HEK293 (cell line): Measurements from ENCODE around the gene ERGIC1.
A peak's percentile ranks its signal among the peaks of the same experiment; 100 is the strongest.

Experiments used
- CTCF ChIA-PET: fragments of 350-600 bp; formaldehyde crosslinking; extraction: SDS; loops from one replicate; lab custom pipeline; 2021; ENCODE audit warnings: antibody characterized with exemption; lab: Yijun Ruan, JAX
- POLR2A ChIA-PET: fragments of 300-600 bp; formaldehyde crosslinking; extraction: SDS; loops from one replicate; lab custom pipeline; 2020; ENCODE audit warnings: antibody characterized with exemption, inconsistent platforms; lab: Yijun Ruan, JAX
- H3K27ac ChIP-seq: fragments of 200-500 bp; sonication (Bioruptor generic); 2 replicates; pipeline ENCODE4 v1.5.1; 2014; ENCODE audit warnings: low read depth, low read length, control low read depth, inconsistent platforms; ENCODE audit errors: extremely low read depth
- H3K36me3 ChIP-seq, 2 experiments: fragments of 200-500 bp in 1 of 2; sonication (Bioruptor generic) in 1 of 2; 1 replicate in 1 of 2; 2 replicates in 1 of 2; pipeline ENCODE4 v1.5.1; 2014 to 2017; ENCODE audit warnings: inconsistent platforms in 2 of 2, low read length in 2 of 2; ENCODE audit not compliant: control insufficient read depth in 2 of 2, insufficient read depth in 1 of 2
- H3K4me1 ChIP-seq: fragments of 200-500 bp; sonication (Bioruptor generic); 2 replicates; pipeline ENCODE4 v1.5.1; 2014; ENCODE audit warnings: mild to moderate bottlenecking, low read length, inconsistent platforms; ENCODE audit not compliant: control insufficient read depth, insufficient read depth
- H3K4me3 ChIP-seq: 2 replicates; pipeline ENCODE4 v1.5.1; 2011; ENCODE audit warnings: low read depth, mild to moderate bottlenecking, control low read depth, low read length, moderate library complexity
- H3K9me3 ChIP-seq: fragments of 200-500 bp; sonication (Bioruptor generic); 2 replicates; pipeline ENCODE4 v1.5.1; 2014; ENCODE audit warnings: low read depth, low read length, inconsistent platforms; ENCODE audit not compliant: control insufficient read depth, insufficient read depth
- EGR2 ChIP-seq: fragments of 450-650 bp; formaldehyde crosslinking; IDR thresholded peaks from 2 replicates; pipeline ENCODE4 v1.5.1; 2016; ENCODE audit warnings: low read depth, missing biosample characterization, missing genetic modification characterization
- HOXD13 ChIP-seq: sonication (generic); formaldehyde crosslinking; IDR thresholded peaks from 2 replicates; pipeline ENCODE4 v1.8.0; 2022; ENCODE audit warnings: missing genetic modification reagents, borderline replicate concordance
- SALL2 ChIP-seq: fragments of 450-650 bp; formaldehyde crosslinking; IDR thresholded peaks from 2 replicates; pipeline ENCODE4 v1.5.0; 2017; ENCODE audit warnings: missing biosample characterization, mild to moderate bottlenecking, missing genetic modification characterization, borderline replicate concordance
- SP7 ChIP-seq: fragments of 450-650 bp; formaldehyde crosslinking; IDR thresholded peaks from 2 replicates; pipeline ENCODE4 v1.5.1; 2016; ENCODE audit warnings: missing biosample characterization, missing genetic modification characterization
- ZBTB48 ChIP-seq: fragments of 450-650 bp; formaldehyde crosslinking; IDR thresholded peaks from 2 replicates; pipeline ENCODE4 v1.5.1; 2016; ENCODE audit warnings: missing biosample characterization, missing genetic modification characterization
- ZBTB49 ChIP-seq: fragments of 450-650 bp; formaldehyde crosslinking; IDR thresholded peaks from 2 replicates; pipeline ENCODE4 v1.5.1; 2016; ENCODE audit warnings: missing biosample characterization, missing genetic modification characterization, low read depth
- ZFP37 ChIP-seq: fragments of 450-650 bp; formaldehyde crosslinking; IDR thresholded peaks from 2 replicates; pipeline ENCODE4 v1.5.1; 2016; ENCODE audit warnings: missing biosample characterization, missing genetic modification characterization
- ZNF10 ChIP-seq: fragments of 450-650 bp; formaldehyde crosslinking; IDR thresholded peaks from 2 replicates; pipeline ENCODE4 v1.5.1; 2017; ENCODE audit warnings: missing biosample characterization, missing genetic modification characterization
- ZNF121 ChIP-seq: fragments of 450-650 bp; formaldehyde crosslinking; IDR thresholded peaks from 2 replicates; pipeline ENCODE4 v1.5.1; 2016; ENCODE audit warnings: missing biosample characterization, missing genetic modification characterization
- ZNF169 ChIP-seq: fragments of 450-650 bp; formaldehyde crosslinking; IDR thresholded peaks from 2 replicates; pipeline ENCODE4 v1.5.1; 2016; ENCODE audit warnings: missing biosample characterization, missing genetic modification characterization
- ZNF292 ChIP-seq: fragments of 450-650 bp; formaldehyde crosslinking; IDR thresholded peaks from 2 replicates; pipeline ENCODE4 v1.5.1; 2016; ENCODE audit warnings: low read depth, missing biosample characterization, missing genetic modification characterization, borderline replicate concordance
- ZNF350 ChIP-seq: fragments of 450-650 bp; formaldehyde crosslinking; IDR thresholded peaks from 2 replicates; pipeline ENCODE4 v1.5.0; 2017; ENCODE audit warnings: missing biosample characterization, mild to moderate bottlenecking, missing genetic modification characterization
- ZNF416 ChIP-seq: fragments of 450-650 bp; formaldehyde crosslinking; IDR thresholded peaks from 2 replicates; pipeline ENCODE4 v1.5.1; 2016; ENCODE audit warnings: missing biosample characterization, missing genetic modification characterization
- ZNF548 ChIP-seq: fragments of 450-650 bp; formaldehyde crosslinking; IDR thresholded peaks from 2 replicates; pipeline ENCODE4 v1.5.1; 2016; ENCODE audit warnings: missing biosample characterization, missing genetic modification characterization
- ZNF660 ChIP-seq: fragments of 450-650 bp; IDR thresholded peaks from 2 replicates; pipeline ENCODE4 v1.5.1; 2018; ENCODE audit warnings: missing biosample characterization, mild to moderate bottlenecking, missing genetic modification characterization
- ZNF707 ChIP-seq: fragments of 450-650 bp; formaldehyde crosslinking; IDR thresholded peaks from 2 replicates; pipeline ENCODE4 v1.5.1; 2016; ENCODE audit warnings: missing biosample characterization, missing genetic modification characterization
- ZSCAN16 ChIP-seq: fragments of 450-650 bp; formaldehyde crosslinking; IDR thresholded peaks from 2 replicates; pipeline ENCODE4 v1.5.1; 2016; ENCODE audit warnings: missing biosample characterization, missing genetic modification characterization
- TF ChIP-seq, protein P1 (sequence below): fragments of 450-650 bp; formaldehyde crosslinking; IDR thresholded peaks from 2 replicates; pipeline ENCODE4 v1.5.0; 2017; ENCODE audit warnings: missing biosample characterization, missing genetic modification characterization, borderline replicate concordance
- TF ChIP-seq, protein P2 (sequence below): fragments of 450-650 bp; formaldehyde crosslinking; IDR thresholded peaks from 2 replicates; pipeline ENCODE4 v1.5.1; 2017; ENCODE audit warnings: missing biosample characterization, missing genetic modification characterization
- TF ChIP-seq, protein P3 (sequence below): fragments of 450-650 bp; formaldehyde crosslinking; IDR thresholded peaks from 2 replicates; pipeline ENCODE4 v1.5.1; 2017; ENCODE audit warnings: missing biosample characterization, missing genetic modification characterization
- TF ChIP-seq, protein P4 (sequence below): fragments of 450-650 bp; formaldehyde crosslinking; IDR thresholded peaks from 2 replicates; pipeline ENCODE4 v1.5.1; 2016; ENCODE audit warnings: missing biosample characterization, missing genetic modification characterization

The ERGIC1 gene

DNA sequence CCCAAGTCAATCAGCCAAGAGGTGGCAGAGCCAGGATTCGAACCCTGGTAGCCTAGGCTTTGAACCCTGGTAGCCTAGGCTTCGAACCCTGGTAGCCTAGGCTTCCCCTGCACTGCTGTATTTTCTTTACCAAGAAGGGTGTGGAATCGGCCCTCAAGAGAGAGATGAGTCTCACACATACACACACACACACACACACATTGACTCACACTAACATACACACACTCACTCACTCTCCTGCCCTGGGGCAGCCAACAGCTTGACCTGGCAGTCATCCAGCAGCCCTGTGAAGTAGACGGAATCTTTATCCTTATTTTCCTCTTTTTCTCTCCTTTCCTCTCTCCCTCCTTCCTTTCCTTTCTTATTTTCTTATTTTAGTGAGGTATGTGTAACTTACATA, 69.7 kb downstream of the ERGIC1 start (continued):
- peak; percentile 88 for TF ChIP-seq ZBTB48 (tag by site-specific recombination)

- no peaks in the 10 kb centered on the region for H3K36me3 ChIP-seq
- POLR2A ChIA-PET = interaction anchor here (0.9 to 3.7 kb wide), 4 partner anchors 127 to 424 kb away, joined by 3 to 80 read pairs (median 10); partner anchors contain the start of genes DUSP1 and STC2
- TF ChIP-seq ZNF707 (tag by site-specific recombination) (no peak), SP7 (tag by site-specific recombination) (no peak), EGR2 (peak; percentile 70; the same call in 1 of the 2 replicates)
- TF ChIP-seq, protein P1, sequence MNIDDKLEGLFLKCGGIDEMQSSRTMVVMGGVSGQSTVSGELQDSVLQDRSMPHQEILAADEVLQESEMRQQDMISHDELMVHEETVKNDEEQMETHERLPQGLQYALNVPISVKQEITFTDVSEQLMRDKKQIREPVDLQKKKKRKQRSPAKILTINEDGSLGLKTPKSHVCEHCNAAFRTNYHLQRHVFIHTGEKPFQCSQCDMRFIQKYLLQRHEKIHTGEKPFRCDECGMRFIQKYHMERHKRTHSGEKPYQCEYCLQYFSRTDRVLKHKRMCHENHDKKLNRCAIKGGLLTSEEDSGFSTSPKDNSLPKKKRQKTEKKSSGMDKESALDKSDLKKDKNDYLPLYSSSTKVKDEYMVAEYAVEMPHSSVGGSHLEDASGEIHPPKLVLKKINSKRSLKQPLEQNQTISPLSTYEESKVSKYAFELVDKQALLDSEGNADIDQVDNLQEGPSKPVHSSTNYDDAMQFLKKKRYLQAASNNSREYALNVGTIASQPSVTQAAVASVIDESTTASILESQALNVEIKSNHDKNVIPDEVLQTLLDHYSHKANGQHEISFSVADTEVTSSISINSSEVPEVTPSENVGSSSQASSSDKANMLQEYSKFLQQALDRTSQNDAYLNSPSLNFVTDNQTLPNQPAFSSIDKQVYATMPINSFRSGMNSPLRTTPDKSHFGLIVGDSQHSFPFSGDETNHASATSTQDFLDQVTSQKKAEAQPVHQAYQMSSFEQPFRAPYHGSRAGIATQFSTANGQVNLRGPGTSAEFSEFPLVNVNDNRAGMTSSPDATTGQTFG (tag by site-specific recombination) = no peak
- TF ChIP-seq, all 188 proteins: peak for 1
Observed at GRCh38 chr5:172904312-172904642, 70.2 kb downstream of the ERGIC1 start.

GRCh38 chr5:172904643-172905345, 70.7 kb downstream of the ERGIC1 start:
- POLR2A ChIA-PET = interaction anchor here (0.9 to 3.7 kb wide), 4 partner anchors 127 to 424 kb away, joined by 3 to 80 read pairs (median 10); partner anchors contain the start of genes DUSP1 and STC2
- Histone ChIP-seq H3K36me3 (peaks cover 0 to under 1% of the 10 kb centered on the region in 2 experiments; a peak in 1 of 3 replicates), H3K4me1 (peaks cover 14% of the 10 kb centered on the region; the same call in 1 of the 2 replicates), H3K27ac (peak overlapping the region; percentile 67), H3K9me3 (no peaks in the 10 kb centered on the region), H3K4me3 (no peak overlapping the region)
- CTCF ChIA-PET = interaction anchor here (0.6 to 3.2 kb wide), 12 partner anchors 22 to 194 kb away, joined by 3 to 20 read pairs (median 5); partner anchors contain the start of genes ATP6V0E1 and DUSP1
- TF ChIP-seq ZSCAN16 (tag by site-specific recombination) (no peak), ZFP37 (tag by site-specific recombination) (no peak), HOXD13 (CRISPR knock-in tag) (no peak), ZNF292 (no peak), ZNF350 (tag by site-specific recombination) (no peak), ZNF660 (tag by site-specific recombination) (no peak), ZNF416 (tag by site-specific recombination) (no peak), ZNF10 (tag by site-specific recombination) (peak; percentile 87), ZNF121 (tag by site-specific recombination) (no peak), ZNF548 (tag by site-specific recombination) (no peak), SALL2 (tag by site-specific recombination) (no peak), ZBTB49 (tag by site-specific recombination) (no peak), ZNF707 (tag by site-specific recombination) (no peak), ZNF169 (tag by site-specific recombination) (no peak), ZBTB48 (tag by site-specific recombination) (no peak)
- TF ChIP-seq, protein P2, sequence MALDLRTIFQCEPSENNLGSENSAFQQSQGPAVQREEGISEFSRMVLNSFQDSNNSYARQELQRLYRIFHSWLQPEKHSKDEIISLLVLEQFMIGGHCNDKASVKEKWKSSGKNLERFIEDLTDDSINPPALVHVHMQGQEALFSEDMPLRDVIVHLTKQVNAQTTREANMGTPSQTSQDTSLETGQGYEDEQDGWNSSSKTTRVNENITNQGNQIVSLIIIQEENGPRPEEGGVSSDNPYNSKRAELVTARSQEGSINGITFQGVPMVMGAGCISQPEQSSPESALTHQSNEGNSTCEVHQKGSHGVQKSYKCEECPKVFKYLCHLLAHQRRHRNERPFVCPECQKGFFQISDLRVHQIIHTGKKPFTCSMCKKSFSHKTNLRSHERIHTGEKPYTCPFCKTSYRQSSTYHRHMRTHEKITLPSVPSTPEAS = no peak
- TF ChIP-seq, protein P3, sequence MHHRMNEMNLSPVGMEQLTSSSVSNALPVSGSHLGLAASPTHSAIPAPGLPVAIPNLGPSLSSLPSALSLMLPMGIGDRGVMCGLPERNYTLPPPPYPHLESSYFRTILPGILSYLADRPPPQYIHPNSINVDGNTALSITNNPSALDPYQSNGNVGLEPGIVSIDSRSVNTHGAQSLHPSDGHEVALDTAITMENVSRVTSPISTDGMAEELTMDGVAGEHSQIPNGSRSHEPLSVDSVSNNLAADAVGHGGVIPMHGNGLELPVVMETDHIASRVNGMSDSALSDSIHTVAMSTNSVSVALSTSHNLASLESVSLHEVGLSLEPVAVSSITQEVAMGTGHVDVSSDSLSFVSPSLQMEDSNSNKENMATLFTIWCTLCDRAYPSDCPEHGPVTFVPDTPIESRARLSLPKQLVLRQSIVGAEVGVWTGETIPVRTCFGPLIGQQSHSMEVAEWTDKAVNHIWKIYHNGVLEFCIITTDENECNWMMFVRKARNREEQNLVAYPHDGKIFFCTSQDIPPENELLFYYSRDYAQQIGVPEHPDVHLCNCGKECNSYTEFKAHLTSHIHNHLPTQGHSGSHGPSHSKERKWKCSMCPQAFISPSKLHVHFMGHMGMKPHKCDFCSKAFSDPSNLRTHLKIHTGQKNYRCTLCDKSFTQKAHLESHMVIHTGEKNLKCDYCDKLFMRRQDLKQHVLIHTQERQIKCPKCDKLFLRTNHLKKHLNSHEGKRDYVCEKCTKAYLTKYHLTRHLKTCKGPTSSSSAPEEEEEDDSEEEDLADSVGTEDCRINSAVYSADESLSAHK (tag by site-specific recombination) = no peak
- TF ChIP-seq, protein P4, sequence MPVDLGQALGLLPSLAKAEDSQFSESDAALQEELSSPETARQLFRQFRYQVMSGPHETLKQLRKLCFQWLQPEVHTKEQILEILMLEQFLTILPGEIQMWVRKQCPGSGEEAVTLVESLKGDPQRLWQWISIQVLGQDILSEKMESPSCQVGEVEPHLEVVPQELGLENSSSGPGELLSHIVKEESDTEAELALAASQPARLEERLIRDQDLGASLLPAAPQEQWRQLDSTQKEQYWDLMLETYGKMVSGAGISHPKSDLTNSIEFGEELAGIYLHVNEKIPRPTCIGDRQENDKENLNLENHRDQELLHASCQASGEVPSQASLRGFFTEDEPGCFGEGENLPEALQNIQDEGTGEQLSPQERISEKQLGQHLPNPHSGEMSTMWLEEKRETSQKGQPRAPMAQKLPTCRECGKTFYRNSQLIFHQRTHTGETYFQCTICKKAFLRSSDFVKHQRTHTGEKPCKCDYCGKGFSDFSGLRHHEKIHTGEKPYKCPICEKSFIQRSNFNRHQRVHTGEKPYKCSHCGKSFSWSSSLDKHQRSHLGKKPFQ (tag by site-specific recombination) = no peak

More at GRCh38 chr5:172904312-172904642, 70.2 kb downstream of the ERGIC1 start:
- peak overlapping the region; percentile 67 for H3K27ac ChIP-seq
- no peaks in the 10 kb centered on the region for H3K9me3 ChIP-seq
- no peak overlapping the region for H3K4me3 ChIP-seq
- peaks cover 14% of the 10 kb centered on the region; the same call in 1 of the 2 replicates for H3K4me1 ChIP-seq
- CTCF ChIA-PET = interaction anchor here (0.6 to 3.2 kb wide), 9 partner anchors 23 to 191 kb away, joined by 3 to 20 read pairs (median 5); partner anchors contain the start of gene DUSP1
